IMR-90 (cell line): ENCODE data around the gene SF3A2. TPM values are rescaled to one million over a fixed set of nuclear protein-coding genes. Genes with fewer than 3 reads are reported as not detected.

ENCODE experiments used
- ATAC-seq: fragments of 200-7000 bp; cut with Tn5 transposase; 2 replicates; pipeline ENCODE4 v1.9.1; 2020; ENCODE audit warnings: low read depth, mild to moderate bottlenecking, moderate library complexity
- BruUV-seq: library from RNA; stranded (reverse); fragments of 400-500 nt; replicated peaks from 2 replicates; lab custom pipeline; 2021; lab: Mats Ljungman, UMichigan
- CTCF ChIA-PET: fragments of 300-600 bp; formaldehyde crosslinking; extraction: SDS; loops from one replicate; lab custom pipeline; 2021; ENCODE audit warnings: antibody characterized with exemption; lab: Yijun Ruan, JAX
- POLR2A ChIA-PET: fragments of 300-600 bp; sonication (Branson Sonifier 250); formaldehyde crosslinking; loops from one replicate; lab custom pipeline; 2022; ENCODE audit warnings: antibody characterized with exemption; ENCODE audit not compliant: unreplicated experiment; lab: Charles Lee
- DNase-seq: peaks from one replicate; pipeline ENCODE4 v3.0.0; 2013
- H2AFZ ChIP-seq: replicated peaks from 2 replicates; pipeline ENCODE3; 2013; ENCODE audit warnings: low read length, mild to moderate bottlenecking; ENCODE audit not compliant: poor library complexity
- H2AK5ac ChIP-seq: 2 replicates; pipeline ENCODE4 v1.6.1; 2013; ENCODE audit warnings: low read depth, low read length, inconsistent platforms
- H2AK9ac ChIP-seq: replicated peaks from 2 replicates; pipeline ENCODE3; 2013; ENCODE audit warnings: mild to moderate bottlenecking, low read depth, low read length, moderate library complexity; ENCODE audit not compliant: poor library complexity
- H2BK120ac ChIP-seq: 2 replicates; pipeline ENCODE4 v1.6.1; 2013; ENCODE audit warnings: low read depth, low read length, inconsistent platforms
- H2BK15ac ChIP-seq: 3 replicates; pipeline ENCODE4 v1.6.1; 2013; ENCODE audit warnings: low read depth, low read length, inconsistent platforms
- H2BK20ac ChIP-seq: 2 replicates; pipeline ENCODE4 v1.6.1; 2013; ENCODE audit warnings: low read depth, mild to moderate bottlenecking, inconsistent platforms, low read length, moderate library complexity
- H2BK5ac ChIP-seq: 2 replicates; pipeline ENCODE4 v1.6.1; 2013; ENCODE audit warnings: mild to moderate bottlenecking, low read depth, low read length, inconsistent platforms; ENCODE audit not compliant: poor library complexity, severe bottlenecking
- H3K14ac ChIP-seq: replicated peaks from 2 replicates; pipeline ENCODE4 v1.6.1; 2013; ENCODE audit warnings: low read depth, low read length, inconsistent platforms
- H3K18ac ChIP-seq: 2 replicates; pipeline ENCODE4 v1.6.1; 2013; ENCODE audit warnings: low read depth, low read length, control low read depth
- H3K23ac ChIP-seq: 2 replicates; pipeline ENCODE4 v1.6.1; 2013; ENCODE audit warnings: low read depth, low read length, inconsistent platforms
- H3K27ac ChIP-seq: 2 replicates; pipeline ENCODE4 v1.5.1; 2013; ENCODE audit warnings: mild to moderate bottlenecking, control low read depth, low read length; ENCODE audit not compliant: insufficient read depth
- H3K27me3 ChIP-seq: 2 replicates; pipeline ENCODE4 v1.6.1; 2013; ENCODE audit warnings: low read length; ENCODE audit not compliant: control insufficient read depth, insufficient read depth
- H3K36me3 ChIP-seq: 2 replicates; pipeline ENCODE4 v1.6.1; 2013; ENCODE audit warnings: low read length, mixed read lengths; ENCODE audit not compliant: control insufficient read depth, insufficient read depth
- H3K4ac ChIP-seq: 2 replicates; pipeline ENCODE4 v1.6.1; 2013; ENCODE audit warnings: low read depth, low read length, inconsistent platforms
- H3K4me1 ChIP-seq: 2 replicates; pipeline ENCODE4 v1.6.1; 2013; ENCODE audit warnings: low read length, mixed read lengths; ENCODE audit not compliant: control insufficient read depth, insufficient read depth
- H3K4me2 ChIP-seq: 2 replicates; pipeline ENCODE4 v1.6.1; 2013; ENCODE audit warnings: low read depth, mild to moderate bottlenecking, control low read depth, low read length, moderate library complexity
- H3K4me3 ChIP-seq: 2 replicates; pipeline ENCODE4 v1.5.1; 2013; ENCODE audit warnings: low read depth, mild to moderate bottlenecking, control low read depth, low read length, moderate library complexity; ENCODE audit not compliant: insufficient read depth
- H3K56ac ChIP-seq: 2 replicates; pipeline ENCODE4 v1.6.1; 2013; ENCODE audit warnings: low read length, inconsistent platforms; ENCODE audit not compliant: insufficient read depth; ENCODE audit errors: extremely low read depth
- H3K79me1 ChIP-seq, 2 experiments: 2 replicates each; pipeline ENCODE4 v1.6.1; 2013; ENCODE audit warnings: low read length in 2 of 2, inconsistent platforms in 1 of 2, low read depth in 1 of 2
- H3K9ac ChIP-seq: 2 replicates; pipeline ENCODE4 v1.6.1; 2013; ENCODE audit warnings: low read depth, low read length, control low read depth
- H3K9me1 ChIP-seq: 2 replicates; pipeline ENCODE4 v1.6.1; 2013; ENCODE audit warnings: low read length, inconsistent platforms; ENCODE audit not compliant: insufficient read depth
- H3K9me3 ChIP-seq: 2 replicates; pipeline ENCODE4 v1.6.1; 2013; ENCODE audit warnings: low read length; ENCODE audit not compliant: control insufficient read depth, insufficient read depth
- H4K20me1 ChIP-seq: 2 replicates; pipeline ENCODE4 v1.6.1; 2013; ENCODE audit warnings: low read length, inconsistent platforms; ENCODE audit not compliant: insufficient read depth
- H4K5ac ChIP-seq: 2 replicates; pipeline ENCODE4 v1.6.1; 2013; ENCODE audit warnings: mild to moderate bottlenecking, low read depth, low read length, control low read depth
- H4K8ac ChIP-seq, 2 experiments: 2 replicates each; pipeline ENCODE4 v1.6.1; 2013; ENCODE audit warnings: low read depth in 2 of 2, low read length in 2 of 2, control low read depth in 1 of 2, inconsistent platforms in 1 of 2
- H4K91ac ChIP-seq: 2 replicates; pipeline ENCODE4 v1.6.1; 2013; ENCODE audit warnings: low read depth, low read length, inconsistent platforms; ENCODE audit not compliant: insufficient read depth
- BHLHE40 ChIP-seq: fragments of 150-350 bp; IDR thresholded peaks from 2 replicates; pipeline ENCODE4 v1.6.1; 2016; ENCODE audit warnings: mild to moderate bottlenecking, low read depth, low read length
- CEBPB ChIP-seq: IDR thresholded peaks from 2 replicates; pipeline ENCODE4 v1.6.1; 2012; ENCODE audit warnings: low read depth, low read length, improper control_type of control experiment
- CTCF ChIP-seq: conservative IDR thresholded peaks from 2 replicates; pipeline ENCODE4 v1.5.1; 2012; ENCODE audit warnings: mild to moderate bottlenecking, low read depth, low read length, improper control_type of control experiment
- ELK1 ChIP-seq: fragments of 150-350 bp; IDR thresholded peaks from 2 replicates; pipeline ENCODE4 v1.6.1; 2016; ENCODE audit warnings: low read depth, mild to moderate bottlenecking, low read length, moderate library complexity, borderline replicate concordance
- FOS ChIP-seq: fragments of 150-350 bp; IDR thresholded peaks from 2 replicates; pipeline ENCODE4 v1.6.1; 2016; ENCODE audit warnings: low read depth, low read length
- MAFK ChIP-seq: IDR thresholded peaks from 2 replicates; pipeline ENCODE4 v1.6.1; 2012; ENCODE audit warnings: low read depth, low read length, improper control_type of control experiment
- MAZ ChIP-seq: IDR thresholded peaks from 2 replicates; pipeline ENCODE4 v1.6.1; 2012; ENCODE audit warnings: low read depth, mild to moderate bottlenecking, low read length, improper control_type of control experiment, moderate library complexity, borderline replicate concordance
- NFE2L2 ChIP-seq: fragments of 150-350 bp; IDR thresholded peaks from 2 replicates; pipeline ENCODE4 v1.6.1; 2016; ENCODE audit warnings: low read depth, mild to moderate bottlenecking, low read length
- RCOR1 ChIP-seq: IDR thresholded peaks from 2 replicates; pipeline ENCODE4 v1.6.1; 2012; ENCODE audit warnings: mild to moderate bottlenecking, low read length, improper control_type of control experiment; ENCODE audit not compliant: insufficient replicate concordance
- RFX5 ChIP-seq: IDR thresholded peaks from 2 replicates; pipeline ENCODE4 v1.8.0; 2012; ENCODE audit warnings: low read depth, mild to moderate bottlenecking, low read length, moderate library complexity
- SMC3 ChIP-seq: fragments of 150-350 bp; IDR thresholded peaks from 2 replicates; pipeline ENCODE4 v1.6.1; 2016; ENCODE audit warnings: low read depth, mild to moderate bottlenecking, antibody characterized with exemption, low read length, moderate library complexity
- USF2 ChIP-seq: fragments of 150-350 bp; IDR thresholded peaks from 2 replicates; pipeline ENCODE4 v1.6.1; 2017; ENCODE audit warnings: mild to moderate bottlenecking, antibody characterized with exemption, low read length, low read depth
- WGBS, 2 experiments: methylation state at CpG; one replicate each; pipeline versions ENCODE4 v1.1.5 to v1.1.7; 2013; ENCODE audit warnings: missing lambda C conversion rate in 2 of 2; ENCODE audit not compliant: insufficient read length in 1 of 2; ENCODE audit errors: extremely low coverage in 2 of 2; 5-methylcytosine and 5-hydroxymethylcytosine counted together
- dilution Hi-C: fragments of 300-500 bp; cut with HindIII; formaldehyde crosslinking; loops from one replicate; pipeline ENCODE4 v1.14.3; 2018; ENCODE audit warnings: low sequenced_read_pairs; ENCODE audit not compliant: unreplicated experiment
- in situ Hi-C: fragments of 300-500 bp; cut with MboI; formaldehyde crosslinking; loops from 3 replicates; pipeline ENCODE4 v1.14.3; 2019; ENCODE audit warnings: low sequenced_read_pairs, inconsistent platforms, mixed read lengths
- intact Hi-C: fragments of 100-400 bp; cut with micrococcal nuclease; formaldehyde crosslinking; loops from 2 replicates; pipeline ENCODE4 v1.10.0; 2022
- polyA plus RNA-seq, 3 experiments: library from polyadenylated mRNA; depleted of rRNA; stranded (reverse); fragments of >200 nt; gene quantifications; 2 replicates each; pipeline ENCODE4 v1.2.3, GENCODE V29; 2012; ENCODE audit warnings: low replicate concordance in 1 of 3
- total RNA-seq: library from RNA; depleted of rRNA; stranded (reverse); fragments of >200 nt; gene quantifications from 2 replicates; pipeline ENCODE4 v1.2.3, GENCODE V29; 2012

The SF3A2 gene
- total and polyA plus RNA-seq, 2 of the 4 experiments (the other 2 are of a cell fraction), result 4.8 to 34.5 TPM

DNA sequence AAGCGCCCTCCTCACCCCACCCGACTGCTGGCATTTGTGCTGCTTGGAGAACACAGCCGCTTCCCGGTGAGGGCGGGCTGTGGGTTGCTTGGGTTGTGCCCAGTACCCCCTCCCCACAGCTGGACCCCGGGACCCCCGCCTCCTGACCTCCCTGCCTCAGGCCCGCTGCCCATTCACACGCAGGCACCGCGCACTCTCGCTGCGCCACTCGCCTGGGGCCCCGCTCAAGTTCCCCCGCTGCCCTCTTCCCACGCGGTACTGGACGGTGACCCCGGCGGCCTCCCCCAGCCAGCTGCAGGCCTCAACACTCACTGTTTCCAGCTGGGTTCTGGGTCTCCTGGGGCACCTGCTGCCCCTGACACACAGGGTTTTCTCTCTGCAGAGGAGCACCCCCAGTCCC lies 16.9 kb upstream of the SF3A2 start:
- Histone ChIP-seq H3K27ac (no peak overlapping the region), H3K18ac (no peak overlapping the region), H2BK120ac (no peak overlapping the region), H3K27me3 (no peaks in the 10 kb centered on the region), H3K14ac (no peak overlapping the region), H4K8ac (no peak overlapping the region), H2AFZ (no peak overlapping the region), H3K79me1 (peaks cover 6 to 33% of the 10 kb centered on the region in 2 experiments; a peak in 3 of 4 replicates), H3K56ac (no peak overlapping the region), H3K4ac (no peak overlapping the region), H3K4me3 (no peak overlapping the region), H3K23ac (no peak overlapping the region), H4K91ac (no peak overlapping the region), H4K5ac (no peak overlapping the region), H2AK5ac (no peak overlapping the region), H4K20me1 (peaks cover 5% of the 10 kb centered on the region; the same call in 1 of the 2 replicates), H3K36me3 (peaks cover 67% of the 10 kb centered on the region), H3K9me1 (no peaks in the 10 kb centered on the region), H2BK5ac (no peak overlapping the region), H3K9me3 (no peaks in the 10 kb centered on the region), H2BK15ac (no peak overlapping the region), H3K4me2 (no peak overlapping the region), H3K4me1 (no peaks in the 10 kb centered on the region), H2AK9ac (no peak overlapping the region), H3K9ac (no peak overlapping the region), H2BK20ac (no peak overlapping the region)
- 98% methylated on average over 16 of the region's 21 CpGs; no CpG with 5 or more reads in 1 of the 2 experiments for WGBS, 2 experiments
- no peak for ATAC-seq
- intact Hi-C loops (no loop called here), dilution Hi-C loops (no loop called here), in situ Hi-C loops (no loop called here)
- no TSS peak for BruUV-seq
- ChIA-PET CTCF (no interaction called here), POLR2A (no interaction called here)
- TF ChIP-seq BHLHE40 (no peak), CTCF (no peak), RFX5 (no peak), MAFK (no peak), CEBPB (no peak), FOS (no peak), USF2 (no peak), NFE2L2 (no peak), SMC3 (no peak), RCOR1 (no peak), MAZ (no peak), ELK1 (no peak)
- DNase-seq, result no peak
